Measurements from ENCODE around the gene ENTPD8. TPM values are rescaled to one million over a fixed set of nuclear protein-coding genes. Genes with fewer than 3 reads are reported as not detected.
"Not testable (repeated sequence)": the region's sequence is repeated elsewhere in the genome, so short reads cannot be mapped to it uniquely, and the experiment has no call there.

The ENTPD8 gene
- total RNA-seq, 1 donor from 2014 or later = not detected

- no peak for TF ChIP-seq CTCF (conservative IDR thresholded peaks at IDR 0.05; ENCODE audit: low read depth, low read length)
- H3K4me3 ChIP-seq (ENCODE audit: low read depth, low read length) = no peak overlapping the region
- DNase-seq (ENCODE audit: low read depth) = no peak
These were observed 34.5 kb upstream of the ENTPD8 start for GRCh38 chr9:137475666-137476065.

GRCh38 chr9:137474271-137474670, 33.1 kb upstream of the ENTPD8 start:
- no peak for DNase-seq (ENCODE audit: low read depth)
- no peak for TF ChIP-seq CTCF (conservative IDR thresholded peaks at IDR 0.05; ENCODE audit: low read depth, low read length)
- no peak overlapping the region for H3K4me3 ChIP-seq (ENCODE audit: low read depth, low read length)

GRCh38 chr9:137470785-137471184, 29.6 kb upstream of the ENTPD8 start:
- DNase-seq (ENCODE audit: low read depth) = no peak
- no peak overlapping the region for H3K4me3 ChIP-seq (ENCODE audit: low read depth, low read length)
- TF ChIP-seq CTCF (conservative IDR thresholded peaks at IDR 0.05; ENCODE audit: low read depth, low read length) = no peak

- no peak for DNase-seq (ENCODE audit: low read depth)
- no peak overlapping the region for H3K4me3 ChIP-seq (ENCODE audit: low read depth, low read length)
- no peak for TF ChIP-seq CTCF (conservative IDR thresholded peaks at IDR 0.05; ENCODE audit: low read depth, low read length)
These were observed 26.7 kb upstream of the ENTPD8 start for GRCh38 chr9:137467896-137468295.

GRCh38 chr9:137467161-137467581, 26.0 kb upstream of the ENTPD8 start:
- DNase-seq (ENCODE audit: low read depth) = no peak
- no peak for TF ChIP-seq CTCF (conservative IDR thresholded peaks at IDR 0.05; ENCODE audit: low read depth, low read length)
- H3K4me3 ChIP-seq (ENCODE audit: low read depth, low read length) = no peak overlapping the region

- not testable (repeated sequence) for DNase-seq (ENCODE audit: low read depth); H3K4me3 ChIP-seq (ENCODE audit: low read depth, low read length)
These were observed 25.4 kb upstream of the ENTPD8 start for GRCh38 chr9:137466389-137467085.

- no peak overlapping the region for H3K4me3 ChIP-seq (ENCODE audit: low read depth, low read length)
- no peak for TF ChIP-seq CTCF (conservative IDR thresholded peaks at IDR 0.05; ENCODE audit: low read depth, low read length)
- no peak for DNase-seq (ENCODE audit: low read depth)
These were observed 24.7 kb upstream of the ENTPD8 start for GRCh38 chr9:137465720-137466388.
